GM18951 (cell line): ENCODE measurements around the gene ARCN1.

Source experiments
- POLR2A ChIP-seq: IDR thresholded peaks from 4 replicates; pipeline ENCODE4 v1.6.1; 2011; ENCODE audit warnings: mild to moderate bottlenecking; ENCODE audit not compliant: insufficient read length, insufficient read depth; ENCODE audit errors: extremely low read depth
- in situ Hi-C: fragments of 300-500 bp; cut with MboI; formaldehyde crosslinking; loops from one replicate; pipeline ENCODE4 v1.12.0; 2022; ENCODE audit warnings: low sequenced_read_pairs, mixed read lengths, inconsistent platforms; ENCODE audit not compliant: unreplicated experiment

ARCN1 gene

GRCh38 chr11:118635642-118636041 is 63.4 kb downstream of the ARCN1 start:
- no peak for TF ChIP-seq POLR2A
- in situ Hi-C loops: no loop called here

GRCh38 chr11:118636569-118637290 is 64.5 kb downstream of the ARCN1 start:
- in situ Hi-C loops: no loop called here
- TF ChIP-seq POLR2A: no peak

GRCh38 chr11:118638726-118639125 is 66.5 kb downstream of the ARCN1 start:
- no peak for TF ChIP-seq POLR2A
- in situ Hi-C loops: no loop called here

- in situ Hi-C loops: no loop called here
- no peak for TF ChIP-seq POLR2A
These were observed 67.7 kb downstream of the ARCN1 start for GRCh38 chr11:118639899-118640298.

- in situ Hi-C loops: no loop called here
- TF ChIP-seq POLR2A: no peak
These were observed 68.3 kb downstream of the ARCN1 start for GRCh38 chr11:118640332-118641154.

GRCh38 chr11:118641397-118642019 is 69.3 kb downstream of the ARCN1 start:
- in situ Hi-C loops: no loop called here
- no peak for TF ChIP-seq POLR2A

GRCh38 chr11:118643142-118643994 is 71.2 kb downstream of the ARCN1 start:
- in situ Hi-C loops: no loop called here
- no peak for TF ChIP-seq POLR2A

GRCh38 chr11:118643995-118644345 is 71.8 kb downstream of the ARCN1 start:
- TF ChIP-seq POLR2A: no peak
- in situ Hi-C loops: no loop called here

- in situ Hi-C loops: no loop called here
- no peak for TF ChIP-seq POLR2A
These were observed 72.3 kb downstream of the ARCN1 start for GRCh38 chr11:118644496-118644895.

- in situ Hi-C loops: no loop called here
- no peak for TF ChIP-seq POLR2A
These were observed 73.0 kb downstream of the ARCN1 start for GRCh38 chr11:118645066-118645715.

GRCh38 chr11:118646393-118646792 is 74.2 kb downstream of the ARCN1 start:
- in situ Hi-C loops: no loop called here
- TF ChIP-seq POLR2A: no peak

- in situ Hi-C loops: no loop called here
- no peak for TF ChIP-seq POLR2A
These were observed 76.1 kb downstream of the ARCN1 start for GRCh38 chr11:118648291-118648690.

GRCh38 chr11:118649941-118650340 is 77.7 kb downstream of the ARCN1 start:
- in situ Hi-C loops: no loop called here
- TF ChIP-seq POLR2A: no peak

- TF ChIP-seq POLR2A: no peak
- in situ Hi-C loops: no loop called here
These were observed 78.2 kb downstream of the ARCN1 start for GRCh38 chr11:118650366-118650765.
